Measurements from ENCODE around the gene SDK2. TPM values are rescaled to one million over a fixed set of nuclear protein-coding genes. Genes with fewer than 3 reads are reported as not detected.
"Not testable (repeated sequence)": the region's sequence is repeated elsewhere in the genome, so short reads cannot be mapped to it uniquely, and the experiment has no call there.

Gene SDK2
- total RNA-seq, 4 donors from 2014 or later = 1.4 to 6.8 (median 3.3) TPM

- H3K9me3 ChIP-seq = no peaks in the 10 kb centered on the region
- H3K4me3 ChIP-seq = no peak overlapping the region
- 40% methylated on average over 3 of the region's 8 CpGs for WGBS
- H3K27ac ChIP-seq = no peak overlapping the region
- TF ChIP-seq POLR2A (IDR thresholded peaks at IDR 0.05) = no peak
- TF ChIP-seq CTCF (IDR thresholded peaks at IDR 0.05) = no peak
- no peak for TF ChIP-seq EP300 (IDR thresholded peaks at IDR 0.05)
- TF ChIP-seq POLR2AphosphoS5 (IDR thresholded peaks at IDR 0.05) = no peak
- peak in 1 of 2 donors; percentile 78 for DNase-seq (ENCODE audit: low spot score in 2 of 2)
- H3K4me1 ChIP-seq = peaks cover 31% of the 10 kb centered on the region
- H3K27me3 ChIP-seq = no peaks in the 10 kb centered on the region
- no peaks in the 10 kb centered on the region for H3K36me3 ChIP-seq
Measured at GRCh38 chr17:73316919-73317505, 327.2 kb downstream of the SDK2 start.

- no peaks in the 10 kb centered on the region for H3K9me3 ChIP-seq
- WGBS = 47% methylated on average over 4 of the region's 5 CpGs
- no peaks in the 10 kb centered on the region for H3K27me3 ChIP-seq
- H3K27ac ChIP-seq = no peak overlapping the region
- no peak for TF ChIP-seq CTCF (IDR thresholded peaks at IDR 0.05)
- TF ChIP-seq POLR2A (IDR thresholded peaks at IDR 0.05) = no peak
- TF ChIP-seq EP300 (IDR thresholded peaks at IDR 0.05) = no peak
- TF ChIP-seq POLR2AphosphoS5 (IDR thresholded peaks at IDR 0.05) = no peak
- H3K4me1 ChIP-seq = peaks cover 31% of the 10 kb centered on the region
- no peak overlapping the region for H3K4me3 ChIP-seq
- no peak for DNase-seq (ENCODE audit: low spot score in 2 of 2)
- no peaks in the 10 kb centered on the region for H3K36me3 ChIP-seq
Measured at GRCh38 chr17:73315471-73315870, 328.8 kb downstream of the SDK2 start.

GRCh38 chr17:73313526-73314127, 330.6 kb downstream of the SDK2 start:
- Histone ChIP-seq H3K4me1 (peaks cover 45% of the 10 kb centered on the region), H3K9me3 (no peaks in the 10 kb centered on the region), H3K27ac (no peak overlapping the region), H3K4me3 (no peak overlapping the region), H3K27me3 (no peaks in the 10 kb centered on the region), H3K36me3 (no peaks in the 10 kb centered on the region)
- TF ChIP-seq EP300 (IDR thresholded peaks at IDR 0.05) = no peak
- TF ChIP-seq CTCF (IDR thresholded peaks at IDR 0.05) = no peak
- TF ChIP-seq POLR2A (IDR thresholded peaks at IDR 0.05) = no peak
- no peak for TF ChIP-seq POLR2AphosphoS5 (IDR thresholded peaks at IDR 0.05)
- DNase-seq (ENCODE audit: low spot score in 2 of 2) = no peak
- 76% methylated on average over 8 of the region's 8 CpGs for WGBS

GRCh38 chr17:73312887-73313286, 331.4 kb downstream of the SDK2 start:
- 86% methylated on average over 11 of the region's 11 CpGs for WGBS
- DNase-seq (ENCODE audit: low spot score in 2 of 2); H3K36me3 ChIP-seq; H3K4me3 ChIP-seq; H3K27ac ChIP-seq; H3K27me3 ChIP-seq; H3K9me3 ChIP-seq: not testable (repeated sequence)
- H3K4me1 ChIP-seq = peaks cover 47% of the 10 kb centered on the region

GRCh38 chr17:73311781-73312641, 332.2 kb downstream of the SDK2 start, which contains the start of gene CDC42EP4:
Gene CDC42EP4 (minus strand): TSS chr17:73312001. CDS start chr17:73286500, 25,501 bp downstream.
- Histone ChIP-seq H3K4me3 (peak within 1 kb of the TSS; percentile 77), H3K36me3 (no peaks in the 10 kb centered on the region), H3K4me1 (peaks cover 47% of the 10 kb centered on the region), H3K9me3 (no peaks in the 10 kb centered on the region), H3K27me3 (no peaks in the 10 kb centered on the region), H3K27ac (peak within 1 kb of the TSS; percentile 98)
- 4% methylated on average over 5 of the region's 71 CpGs for WGBS
- TF ChIP-seq EP300 (IDR thresholded peaks at IDR 0.05) = no peak
- TF ChIP-seq POLR2AphosphoS5 (IDR thresholded peaks at IDR 0.05) = peak; percentile 43 to 73 (median 51)
- TF ChIP-seq POLR2A (IDR thresholded peaks at IDR 0.05) = peak; percentile 92 to 96
- DNase-seq (ENCODE audit: low spot score in 2 of 2) = peak; percentile 97 to 98

GRCh38 chr17:73311428-73311780, 332.8 kb downstream of the SDK2 start:
- DNase-seq (ENCODE audit: low spot score in 2 of 2) = no peak
- no peaks in the 10 kb centered on the region for H3K9me3 ChIP-seq
- no peak for TF ChIP-seq POLR2A (IDR thresholded peaks at IDR 0.05)
- no peak for TF ChIP-seq EP300 (IDR thresholded peaks at IDR 0.05)
- no peak for TF ChIP-seq POLR2AphosphoS5 (IDR thresholded peaks at IDR 0.05)
- no peak for TF ChIP-seq CTCF (IDR thresholded peaks at IDR 0.05)
- H3K27ac ChIP-seq = peak overlapping the region; percentile 98
- WGBS = 0% methylated on average over 20 of the region's 38 CpGs
- no peaks in the 10 kb centered on the region for H3K36me3 ChIP-seq
- H3K4me1 ChIP-seq = peaks cover 47% of the 10 kb centered on the region
- H3K27me3 ChIP-seq = no peaks in the 10 kb centered on the region
- peak overlapping the region; percentile 77 for H3K4me3 ChIP-seq
